Measurements from ENCODE around the gene GAREM1. TPM values are rescaled to one million over a fixed set of nuclear protein-coding genes. Genes with fewer than 3 reads are reported as not detected.

GAREM1 gene
- total RNA-seq, 2 donors from 2014 or later, result 12.7 to 19.0 TPM

- intact Hi-C loops (cut with DNase I), result loop anchor here in 1 of 2 donors (10.0 kb wide), 1 partner anchor 82 kb away; no protein-coding TSS in a partner anchor
- DNase-seq (no peak), ATAC-seq (peak; percentile 66 to 81)
Observed at GRCh38 chr18:32383050-32383819, 87.4 kb downstream of the GAREM1 start.

- DNase-seq (no peak), ATAC-seq (no peak)
- intact Hi-C loops (cut with DNase I), result loop anchor here in 1 of 2 donors (10.0 kb wide), 1 partner anchor 83 kb away; no protein-coding TSS in a partner anchor
Observed at GRCh38 chr18:32381761-32382160, 88.9 kb downstream of the GAREM1 start.

GRCh38 chr18:32380559-32380958 is 90.1 kb downstream of the GAREM1 start:
- ATAC-seq (no peak), DNase-seq (no peak)
- intact Hi-C loops (cut with DNase I), result loop anchor here in 1 of 2 donors (10.0 kb wide), 1 partner anchor 84 kb away; no protein-coding TSS in a partner anchor

- DNase-seq, result no peak
- intact Hi-C loops (cut with DNase I), result loop anchor here in 1 of 2 donors (10.0 kb wide), 1 partner anchor 85 kb away; no protein-coding TSS in a partner anchor
- ATAC-seq, result no peak
Observed at GRCh38 chr18:32379891-32380290, 90.8 kb downstream of the GAREM1 start.

- intact Hi-C loops (cut with DNase I), result no loop called here
- DNase-seq (no peak), ATAC-seq (peak in 1 of 2 donors; percentile 84)
Observed at GRCh38 chr18:32378705-32379104, 92.0 kb downstream of the GAREM1 start.

GRCh38 chr18:32373995-32374394 is 96.7 kb downstream of the GAREM1 start:
- intact Hi-C loops (cut with DNase I), result no loop called here
- ATAC-seq, result peak; percentile 41 to 56
- no peak for DNase-seq

- DNase-seq (no peak), ATAC-seq (no peak)
- intact Hi-C loops (cut with DNase I), result no loop called here
Observed at GRCh38 chr18:32373505-32373904, 97.2 kb downstream of the GAREM1 start.

GRCh38 chr18:32372381-32373061 is 98.2 kb downstream of the GAREM1 start:
- peak in 1 of 2 donors; percentile 34 for ATAC-seq
- intact Hi-C loops (cut with DNase I), result no loop called here
- DNase-seq, result no peak

- no peak for ATAC-seq
- DNase-seq, result no peak
- intact Hi-C loops (cut with DNase I), result no loop called here
Observed at GRCh38 chr18:32372047-32372380, 98.7 kb downstream of the GAREM1 start.

GRCh38 chr18:32371384-32371783 is 99.3 kb downstream of the GAREM1 start:
- ATAC-seq, result no peak
- intact Hi-C loops (cut with DNase I), result no loop called here
- no peak for DNase-seq

- intact Hi-C loops (cut with DNase I), result no loop called here
- DNase-seq, result no peak
Observed at GRCh38 chr18:32368991-32369390, 101.7 kb downstream of the GAREM1 start.

GRCh38 chr18:32368170-32368569 is 102.5 kb downstream of the GAREM1 start:
- ATAC-seq (peak in 1 of 2 donors; percentile 19), DNase-seq (no peak)
- intact Hi-C loops (cut with DNase I), result no loop called here

More at GRCh38 chr18:32368991-32369390, 101.7 kb downstream of the GAREM1 start:
- no peak for ATAC-seq

- peak in 1 of 2 donors; percentile 29 for ATAC-seq
- DNase-seq, result no peak
- intact Hi-C loops (cut with DNase I), result no loop called here
Observed at GRCh38 chr18:32366586-32367538, 103.8 kb downstream of the GAREM1 start.

GRCh38 chr18:32362484-32362883 is 108.2 kb downstream of the GAREM1 start:
- intact Hi-C loops (cut with DNase I), result no loop called here
- ATAC-seq, result no peak

GRCh38 chr18:32360682-32361345 is 109.9 kb downstream of the GAREM1 start:
- no peak for ATAC-seq
- intact Hi-C loops (cut with DNase I), result no loop called here
- DNase-seq, result no peak

More at GRCh38 chr18:32362484-32362883, 108.2 kb downstream of the GAREM1 start:
- DNase-seq, result no peak

GRCh38 chr18:32358529-32358928 is 112.2 kb downstream of the GAREM1 start:
- ATAC-seq, result no peak

GRCh38 chr18:32358075-32358474 is 112.6 kb downstream of the GAREM1 start:
- DNase-seq (no peak), ATAC-seq (no peak)
- intact Hi-C loops (cut with DNase I), result no loop called here

More at GRCh38 chr18:32358529-32358928, 112.2 kb downstream of the GAREM1 start:
- intact Hi-C loops (cut with DNase I), result no loop called here
- DNase-seq, result no peak

GRCh38 chr18:32355896-32356295 is 114.8 kb downstream of the GAREM1 start:
- DNase-seq (no peak), ATAC-seq (peak in 1 of 2 donors; percentile 44)
- intact Hi-C loops (cut with DNase I), result no loop called here

GRCh38 chr18:32354518-32354917 is 116.2 kb downstream of the GAREM1 start:
- intact Hi-C loops (cut with DNase I), result no loop called here
- DNase-seq (no peak), ATAC-seq (no peak)
